Panc1 (cell line): ENCODE results near the gene PAK6. TPM values are rescaled to one million over a fixed set of nuclear protein-coding genes. Genes with fewer than 3 reads are reported as not detected.

Experiments
- ATAC-seq: fragments of 200-7000 bp; cut with Tn5 transposase; 2 replicates; pipeline ENCODE4 v1.9.1; 2020; ENCODE audit warnings: mild to moderate bottlenecking, moderate library complexity
- BruUV-seq: library from RNA; stranded (reverse); fragments of 400-500 nt; replicated peaks from 2 replicates; lab custom pipeline; 2021; lab: Mats Ljungman, UMichigan
- CTCF ChIA-PET: fragments of 300-600 bp; sonication (Branson Sonifier 250); formaldehyde crosslinking; loops from one replicate; lab custom pipeline; 2022; ENCODE audit warnings: antibody characterized with exemption; lab: Charles Lee
- POLR2A ChIA-PET: fragments of 300-600 bp; sonication (Branson Sonifier 250); formaldehyde crosslinking; loops from one replicate; lab custom pipeline; 2022; ENCODE audit warnings: antibody characterized with exemption; lab: Charles Lee
- DNase-seq: peaks from one replicate; pipeline ENCODE4 v3.0.0-alpha.2; 2010; ENCODE audit warnings: low read depth, low spot score
- H3K27ac ChIP-seq: 2 replicates; pipeline ENCODE4 v1.5.1; 2011; ENCODE audit warnings: mild to moderate bottlenecking, low read length, inconsistent platforms
- H3K27me3 ChIP-seq: fragments of 200-500 bp; sonication (Bioruptor generic); 2 replicates; pipeline ENCODE4 v1.6.0; 2014; ENCODE audit warnings: low read length, inconsistent platforms; ENCODE audit not compliant: control insufficient read depth, insufficient read depth
- H3K36me3 ChIP-seq: fragments of 200-500 bp; sonication (Bioruptor generic); 2 replicates; pipeline ENCODE4 v1.5.1; 2014; ENCODE audit warnings: inconsistent platforms, mild to moderate bottlenecking, low read length, moderate library complexity; ENCODE audit not compliant: control insufficient read depth, insufficient read depth
- H3K4me1 ChIP-seq: 2 replicates; pipeline ENCODE4 v1.5.1; 2011; ENCODE audit warnings: inconsistent platforms, mild to moderate bottlenecking, low read length, moderate library complexity; ENCODE audit not compliant: control insufficient read depth, insufficient read depth
- H3K4me3 ChIP-seq, 2 experiments: 2 replicates each; pipeline ENCODE4 v1.5.1; 2011 to 2012; ENCODE audit warnings: low read depth in 2 of 2, low read length in 2 of 2, mild to moderate bottlenecking in 2 of 2, inconsistent platforms in 1 of 2, moderate library complexity in 1 of 2
- H3K9me3 ChIP-seq: fragments of 200-500 bp; sonication (Bioruptor generic); 2 replicates; pipeline ENCODE4 v1.5.1; 2014; ENCODE audit warnings: low read depth, mild to moderate bottlenecking, inconsistent platforms, low read length, moderate library complexity; ENCODE audit not compliant: control insufficient read depth, insufficient read depth
- CTCF ChIP-seq: fragments of 450-650 bp; IDR thresholded peaks from 2 replicates; pipeline ENCODE4 v1.5.1; 2017; ENCODE audit warnings: mild to moderate bottlenecking
- POLR2AphosphoS5 ChIP-seq: IDR thresholded peaks from 2 replicates; pipeline ENCODE4 v1.6.1; 2012; ENCODE audit warnings: mild to moderate bottlenecking, low read depth, low read length, moderate library complexity
- REST ChIP-seq, 2 experiments: IDR thresholded peaks; 2 replicates each; pipeline ENCODE4 v1.6.1; 2011 to 2012; ENCODE audit warnings: low read depth in 2 of 2, control low read depth in 1 of 2, low read length in 1 of 2, mild to moderate bottlenecking in 1 of 2, moderate library complexity in 1 of 2; ENCODE audit not compliant: insufficient read depth in 1 of 2
- SIN3A ChIP-seq: IDR thresholded peaks from 2 replicates; pipeline ENCODE4 v1.6.1; 2012; ENCODE audit warnings: low read depth, mild to moderate bottlenecking, low read length, moderate library complexity, borderline replicate concordance; ENCODE audit not compliant: insufficient read depth
- TCF7L2 ChIP-seq: IDR thresholded peaks from 2 replicates; pipeline ENCODE4 v1.6.1; 2011; ENCODE audit warnings: mild to moderate bottlenecking, low read depth, low read length, inconsistent platforms
- in situ Hi-C: cut with HindIII; loops from 2 replicates; pipeline ENCODE4 v1.10.0; 2016; ENCODE audit warnings: low sequenced_read_pairs, low pct_unique_long_range_greater_than_20kb
- intact Hi-C: fragments of 100-400 bp; cut with micrococcal nuclease; formaldehyde crosslinking; loops from one replicate; pipeline ENCODE4 v1.10.0; 2022; ENCODE audit not compliant: unreplicated experiment
- total RNA-seq: library from RNA; stranded (reverse); gene quantifications from one replicate; pipeline ENCODE4 v1.2.1, GENCODE V29; 2021; ENCODE audit not compliant: unreplicated experiment

Gene PAK6
- total RNA-seq, 1 experiment from 2014 or later: 6.3 TPM

- H3K36me3 ChIP-seq: no peaks in the 10 kb centered on the region
- peak overlapping the region; percentile 38 to 45 for H3K4me3 ChIP-seq
- POLR2A ChIA-PET: interaction anchor here (0.6 kb wide), 1 partner anchor 161 kb away, joined by 3 read pairs; no protein-coding TSS in a partner anchor
- H3K27me3 ChIP-seq: no peaks in the 10 kb centered on the region
- DNase-seq: no peak
- peaks cover 16% of the 10 kb centered on the region for H3K4me1 ChIP-seq
- TF ChIP-seq CTCF (no peak), POLR2AphosphoS5 (no peak), REST (IDR thresholded peaks at IDR 0.05; ENCODE audit: insufficient read depth in 1 of 2, low read depth in 2 of 2, low read length in 1 of 2) (no peak), SIN3A (no peak), TCF7L2 (no peak)
- intact Hi-C loops: no loop called here
- no peaks in the 10 kb centered on the region for H3K9me3 ChIP-seq
- CTCF ChIA-PET: interaction anchor here (0.7 to 1.9 kb wide), 3 partner anchors 22 to 133 kb away, joined by 3 to 9 read pairs (median 3); no protein-coding TSS in a partner anchor
- no peak for ATAC-seq
- peak overlapping the region; percentile 39; the same call in 1 of the 2 replicates for H3K27ac ChIP-seq
- in situ Hi-C loops: no loop called here
- BruUV-seq: no TSS peak
Measured at GRCh38 chr15:40239404-40239692, 485 bp downstream of the PAK6 start.

GRCh38 chr15:40239693-40240618 lies 1.1 kb downstream of the PAK6 start:
- ATAC-seq: peak; percentile 47

More at GRCh38 chr15:40239693-40240618, 1.1 kb downstream of the PAK6 start:
- CTCF ChIA-PET: interaction anchor here (0.5 to 1.9 kb wide), 3 partner anchors 23 to 72 kb away, joined by 3 to 9 read pairs (median 6); no protein-coding TSS in a partner anchor
- Histone ChIP-seq H3K9me3 (no peaks in the 10 kb centered on the region), H3K27me3 (no peaks in the 10 kb centered on the region), H3K4me1 (peaks cover 16% of the 10 kb centered on the region), H3K36me3 (no peaks in the 10 kb centered on the region), H3K27ac (peak overlapping the region; percentile 39; the same call in 1 of the 2 replicates), H3K4me3 (no peak overlapping the region)
- in situ Hi-C loops (no loop called here), intact Hi-C loops (no loop called here)
- DNase-seq: no peak
- BruUV-seq: no TSS peak
- TF ChIP-seq POLR2AphosphoS5: no peak
- POLR2A ChIA-PET: no interaction called here
